IPS DF 4.7 (cell line): ENCODE results near the gene KRT33A.

Experiments used
- DNase-seq: peaks from one replicate; pipeline ENCODE4 v3.0.0-alpha.2; 2013; ENCODE audit warnings: low spot score; ENCODE audit errors: extremely low read depth

Gene KRT33A

GRCh38 chr17:41302981-41303380 is 47.6 kb downstream of the KRT33A start:
- DNase-seq: no peak

DNA sequence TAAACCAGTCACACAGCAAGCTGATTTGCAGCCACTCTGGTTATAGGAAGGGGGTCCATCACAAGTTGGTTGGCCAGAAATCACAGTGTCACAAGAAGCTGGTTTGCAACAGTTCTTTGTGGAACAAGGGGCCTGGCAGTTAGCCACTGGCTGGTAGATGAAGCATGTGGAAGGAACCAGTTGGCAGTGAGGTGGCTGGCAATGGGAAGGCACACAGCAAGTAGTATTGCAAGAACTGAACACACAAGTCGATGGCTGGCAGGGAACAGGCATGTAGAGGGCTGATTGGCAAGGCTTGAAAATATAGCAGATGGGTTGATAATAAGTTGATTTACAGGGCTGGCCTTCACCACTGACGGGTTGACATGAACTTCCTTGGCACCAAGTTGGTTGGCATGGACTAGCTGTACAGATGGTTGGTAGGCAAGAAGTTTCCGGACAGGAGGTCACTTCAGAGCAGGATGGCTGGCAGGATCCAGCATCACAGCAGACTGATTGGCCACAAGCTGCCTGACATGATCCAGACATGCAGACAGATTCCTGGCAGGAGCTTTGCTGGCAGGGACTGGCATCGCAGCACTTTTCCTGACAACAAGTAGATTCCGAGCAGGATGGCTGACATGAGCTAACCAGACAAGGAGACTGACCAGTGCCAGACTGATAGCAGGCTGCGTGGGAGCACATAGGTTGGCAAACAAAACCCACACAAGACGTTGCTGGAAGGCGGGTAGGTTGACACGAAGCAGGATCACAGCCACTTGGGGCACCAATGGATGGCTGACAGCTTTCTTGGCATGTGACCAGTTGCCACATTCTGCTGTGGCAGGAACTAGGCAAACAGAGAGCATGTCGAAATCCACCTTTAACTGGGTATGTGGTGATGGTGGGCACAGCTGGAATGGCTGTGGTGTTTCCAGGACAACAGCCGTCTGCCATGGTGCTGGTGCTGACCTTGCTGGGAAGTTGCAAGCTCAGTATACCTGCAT is 48.4 kb downstream of the KRT33A start, which contains the start of gene KRTAP29-1:
TSS of gene KRTAP29-1 (minus strand) at position 936 of the 986 bp plus-strand sequence. CDS start at position 936, 0 bp downstream.
- DNase-seq: no peak

GRCh38 chr17:41301204-41301790 is 49.3 kb downstream of the KRT33A start:
- DNase-seq: no peak

DNA sequence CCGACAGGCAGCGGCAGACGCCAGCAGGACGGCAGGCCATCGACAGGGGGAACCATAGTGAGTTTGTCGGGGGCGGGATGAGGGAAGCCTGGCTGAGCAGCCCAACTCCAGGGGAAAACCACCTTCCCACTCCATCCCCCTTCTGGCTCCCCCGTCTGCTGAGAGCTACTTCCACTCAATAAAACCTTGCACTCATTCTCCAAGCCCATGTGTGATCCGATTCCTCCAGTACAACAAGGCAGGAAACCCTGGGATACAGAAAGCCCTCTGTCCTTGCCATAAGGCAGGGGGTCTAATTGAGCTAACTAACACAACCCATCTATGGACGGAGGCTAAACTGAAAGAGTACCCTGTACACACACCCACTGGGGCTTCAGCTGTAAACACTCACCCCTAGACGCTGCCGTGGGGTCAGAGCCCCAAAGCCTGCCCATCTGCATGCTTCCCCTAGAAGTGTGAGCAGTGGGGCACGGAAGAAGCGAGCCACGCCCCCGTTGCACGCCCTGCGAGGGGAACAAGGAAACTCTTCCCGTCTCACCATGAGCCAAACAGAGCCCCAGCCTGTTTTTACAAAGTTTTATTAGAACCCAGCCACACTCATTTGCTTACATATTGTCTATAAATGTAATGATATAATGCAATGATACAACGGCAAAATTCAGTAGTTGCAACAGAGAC is 52.0 kb downstream of the KRT33A start:
- no peak for DNase-seq

DNA sequence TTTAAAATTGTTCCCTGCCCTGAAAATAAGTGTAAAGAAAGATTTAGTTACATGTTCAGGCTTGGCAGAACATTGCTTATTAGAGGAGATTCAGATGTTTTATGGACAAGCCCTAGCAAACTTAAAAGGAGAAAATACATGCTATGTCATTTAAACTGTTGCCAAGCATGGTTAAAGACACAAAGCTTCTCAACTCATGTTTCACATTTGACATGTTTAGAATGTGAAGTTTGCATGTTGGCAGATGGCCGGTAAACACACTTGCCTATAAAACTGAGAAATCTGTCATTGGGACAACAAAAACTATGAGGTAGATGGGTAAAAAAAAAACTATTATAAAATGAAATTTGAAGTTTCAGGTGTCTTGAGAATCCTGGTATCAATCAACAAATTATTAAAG is 53.8 kb downstream of the KRT33A start:
- no peak for DNase-seq
